NCI-H1436 (cell line): ENCODE results near the gene PLPPR3.

Experiments used
- DNase-seq: peaks from one replicate; lab custom pipeline; 2025; lab: John Stamatoyannopoulos, UW

PLPPR3 gene

GRCh38 chr19:772730-773436 is 48.9 kb downstream of the PLPPR3 start:
- DNase-seq: no peak

- no peak for DNase-seq
These were observed 49.7 kb downstream of the PLPPR3 start for GRCh38 chr19:772063-772462.

GRCh38 chr19:771332-771785 is 50.4 kb downstream of the PLPPR3 start:
- DNase-seq: no peak

- DNase-seq: no peak
These were observed 52.1 kb downstream of the PLPPR3 start for GRCh38 chr19:769616-770015.

GRCh38 chr19:768424-768823 is 53.3 kb downstream of the PLPPR3 start:
- no peak for DNase-seq

- DNase-seq: no peak
These were observed 56.5 kb downstream of the PLPPR3 start for GRCh38 chr19:765179-765738.

GRCh38 chr19:764301-764700 is 57.5 kb downstream of the PLPPR3 start:
- no peak for DNase-seq

- no peak for DNase-seq
These were observed 57.9 kb downstream of the PLPPR3 start for GRCh38 chr19:763869-764268.

- DNase-seq: no peak
These were observed 58.6 kb downstream of the PLPPR3 start for GRCh38 chr19:763181-763580.
